Tibial nerve (tissue), 4 donors: ENCODE results near the gene CRYAB. TPM values are rescaled to one million over a fixed set of nuclear protein-coding genes. Genes with fewer than 3 reads are reported as not detected.

ENCODE experiments used
- DNase-seq, 2 donors: peaks; one replicate each; pipeline ENCODE4 v3.0.0-alpha.2; 2019; ENCODE audit warnings: low spot score in 2 of 2
- H3K27ac ChIP-seq, 4 donors: fragments of 200-600 bp; sonication (generic) in 3 of 4; one replicate each; pipeline ENCODE4 v1.5.1; 2017 to 2019; ENCODE audit warnings: mild to moderate bottlenecking in 1 of 4
- H3K27me3 ChIP-seq, 2 donors: fragments of 200-600 bp; sonication (generic) in 1 of 2; one replicate each; pipeline versions ENCODE4 v1.5.1 to v1.6.0; 2017 to 2019
- H3K36me3 ChIP-seq, 3 donors: fragments of 200-600 bp; sonication (generic); one replicate each; pipeline ENCODE4 v1.5.1; 2018 to 2019
- H3K4me1 ChIP-seq, 4 donors: fragments of 200-600 bp; sonication (generic) in 3 of 4; one replicate each; pipeline ENCODE4 v1.5.1; 2017 to 2019
- H3K4me3 ChIP-seq, 4 donors: fragments of 200-600 bp; sonication (generic) in 3 of 4; one replicate each; pipeline ENCODE4 v1.5.1; 2017 to 2019; ENCODE audit warnings: mild to moderate bottlenecking in 1 of 4, moderate library complexity in 1 of 4
- H3K9me3 ChIP-seq, 4 donors: fragments of 200-600 bp; sonication (generic) in 3 of 4; one replicate each; pipeline ENCODE4 v1.5.1; 2017 to 2019
- CTCF ChIP-seq, 5 experiments: fragments of 200-600 bp in 3 of 5; fragments of 450-650 bp in 2 of 5; sonication (generic) in 3 of 5; IDR thresholded peaks; one replicate each; pipeline ENCODE4 v1.5.1; 2016 to 2019; ENCODE audit warnings: antibody characterized with exemption in 5 of 5, mild to moderate bottlenecking in 3 of 5, moderate library complexity in 2 of 5
- EP300 ChIP-seq, 2 donors: sonication (generic); formaldehyde crosslinking; IDR thresholded peaks; one replicate each; pipeline ENCODE4 v1.6.1; 2017; ENCODE audit warnings: antibody characterized with exemption in 2 of 2, mild to moderate bottlenecking in 1 of 2
- POLR2A ChIP-seq, 2 donors: fragments of 450-650 bp; IDR thresholded peaks; one replicate each; pipeline ENCODE4 v1.6.1; 2017; ENCODE audit warnings: antibody characterized with exemption in 2 of 2, mild to moderate bottlenecking in 2 of 2, moderate library complexity in 2 of 2
- WGBS, 2 donors: methylation state at CpG; one replicate each; pipeline ENCODE4 v1.1.5; 2018; 5-methylcytosine and 5-hydroxymethylcytosine counted together
- total RNA-seq, 4 donors: library from RNA; depleted of rRNA; stranded (reverse); fragments of >200 nt; gene quantifications; one replicate each; pipeline ENCODE4 v1.1.0, GENCODE V29; 2016

Gene CRYAB
- total RNA-seq, 4 donors from 2014 or later = 353 to 879 (median 645) TPM

- Histone ChIP-seq H3K9me3 (no peaks in the 10 kb centered on the region), H3K36me3 (no peaks in the 10 kb centered on the region), H3K27me3 (no peaks in the 10 kb centered on the region), H3K4me1 (peaks cover 0 to 54% (median 8%) of the 10 kb centered on the region in 4 donors), H3K27ac (peak overlapping the region in 2 of 4 donors; percentile 57 to 69), H3K4me3 (no peak overlapping the region)
- DNase-seq = no peak
- TF ChIP-seq EP300 (IDR thresholded peaks at IDR 0.05) (no peak), POLR2A (IDR thresholded peaks at IDR 0.05) (no peak), CTCF (IDR thresholded peaks at IDR 0.05) (no peak)
- 51 to 54% methylated on average over 5 of the region's 5 CpGs for WGBS, 2 donors
Measured at GRCh38 chr11:111944651-111945051, 33.1 kb upstream of the CRYAB start.

DNA sequence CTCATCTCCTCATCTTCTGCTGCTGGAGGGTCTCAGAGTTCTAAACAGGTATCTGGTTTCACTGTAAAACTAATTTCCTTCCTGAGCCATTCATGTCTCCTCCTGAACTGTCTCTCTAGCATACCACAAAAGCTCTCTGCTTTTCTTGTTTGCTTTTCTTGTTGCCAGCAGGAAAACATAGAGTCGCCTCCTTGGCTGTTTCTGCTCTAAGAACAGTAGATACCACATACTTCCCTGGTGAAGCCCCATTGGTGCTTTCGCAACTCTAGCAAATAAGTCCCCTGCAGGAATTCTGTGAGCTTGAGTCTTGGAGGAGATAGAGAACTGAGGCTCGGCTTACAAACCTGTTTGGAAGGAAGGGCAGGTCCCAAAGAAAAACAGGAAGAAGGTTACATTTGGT is 32.6 kb upstream of the CRYAB start:
- WGBS, 2 donors = 50 to 70% methylated on average over 3 of the region's 3 CpGs
- Histone ChIP-seq H3K9me3 (no peaks in the 10 kb centered on the region), H3K4me1 (peaks cover 0 to 55% (median 9%) of the 10 kb centered on the region in 4 donors), H3K4me3 (no peak overlapping the region), H3K36me3 (no peaks in the 10 kb centered on the region), H3K27me3 (no peaks in the 10 kb centered on the region), H3K27ac (peak overlapping the region in 2 of 4 donors; percentile 57 to 69)
- TF ChIP-seq EP300 (IDR thresholded peaks at IDR 0.05) (no peak), POLR2A (IDR thresholded peaks at IDR 0.05) (no peak), CTCF (IDR thresholded peaks at IDR 0.05) (no peak)
- no peak for DNase-seq

- Histone ChIP-seq H3K27me3 (no peaks in the 10 kb centered on the region), H3K27ac (peak overlapping the region in 2 of 4 donors; percentile 89 to 95), H3K36me3 (no peaks in the 10 kb centered on the region), H3K4me1 (peaks cover 0 to 69% (median 18%) of the 10 kb centered on the region in 4 donors), H3K9me3 (no peaks in the 10 kb centered on the region), H3K4me3 (no peak overlapping the region)
- no peak for TF ChIP-seq POLR2A (IDR thresholded peaks at IDR 0.05)
- TF ChIP-seq EP300 (IDR thresholded peaks at IDR 0.05) = no peak
- WGBS, 2 donors = 84 to 93% methylated on average over 7 of the region's 7 CpGs
- no peak for DNase-seq
Measured at GRCh38 chr11:111942829-111943228, 31.3 kb upstream of the CRYAB start.

DNA sequence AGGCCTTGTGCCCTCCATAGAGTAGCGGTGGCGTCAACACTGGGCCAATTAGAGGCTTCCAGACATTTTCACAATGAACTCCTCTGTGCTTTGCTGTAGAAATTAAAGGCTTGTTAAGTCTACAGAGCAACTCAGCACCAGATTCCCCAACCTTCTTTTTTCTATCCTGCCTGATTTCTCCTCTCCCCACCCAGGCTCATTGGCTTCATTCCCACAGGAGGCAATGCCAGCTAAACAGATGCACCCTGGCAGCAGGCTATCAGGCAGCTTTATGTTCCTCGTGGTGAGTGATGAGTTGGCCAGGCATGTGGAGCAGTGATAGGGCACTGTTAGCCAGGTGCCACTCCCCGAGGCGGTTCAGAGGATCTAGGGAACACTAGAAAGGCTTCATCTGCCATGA is 30.4 kb upstream of the CRYAB start:
- WGBS, 2 donors = 55 to 68% methylated on average over 5 of the region's 5 CpGs
- peak in 1 of 2 donors; percentile 17 for TF ChIP-seq POLR2A (IDR thresholded peaks at IDR 0.05)
- TF ChIP-seq EP300 (IDR thresholded peaks at IDR 0.05) = no peak
- no peak for TF ChIP-seq CTCF (IDR thresholded peaks at IDR 0.05)
- H3K27me3 ChIP-seq = no peaks in the 10 kb centered on the region
- H3K9me3 ChIP-seq = no peaks in the 10 kb centered on the region
- peaks cover 0 to 73% (median 16%) of the 10 kb centered on the region in 4 donors for H3K4me1 ChIP-seq
- DNase-seq = no peak
- H3K36me3 ChIP-seq = no peaks in the 10 kb centered on the region
- H3K27ac ChIP-seq = peak overlapping the region; percentile 46 to 95 (median 69)
- no peak overlapping the region for H3K4me3 ChIP-seq

- no peak for DNase-seq
- H3K4me1 ChIP-seq = peaks cover 0 to 75% (median 25%) of the 10 kb centered on the region in 4 donors
- TF ChIP-seq CTCF (IDR thresholded peaks at IDR 0.05) (no peak), EP300 (IDR thresholded peaks at IDR 0.05) (no peak), POLR2A (IDR thresholded peaks at IDR 0.05) (no peak)
- H3K27ac ChIP-seq = peak overlapping the region; percentile 41 to 95 (median 84)
- H3K36me3 ChIP-seq = no peaks in the 10 kb centered on the region
- no peak overlapping the region for H3K4me3 ChIP-seq
- 68 to 72% methylated on average over 4 of the region's 4 CpGs for WGBS, 2 donors
- no peaks in the 10 kb centered on the region for H3K9me3 ChIP-seq
- no peaks in the 10 kb centered on the region for H3K27me3 ChIP-seq
Measured at GRCh38 chr11:111939836-111940604, 28.4 kb upstream of the CRYAB start.
